Urinary bladder (tissue), 4 donors: ENCODE data around the gene ZNF664. TPM values are rescaled to one million over a fixed set of nuclear protein-coding genes. Genes with fewer than 3 reads are reported as not detected.

Experiments
- DNase-seq: peaks from one replicate; pipeline ENCODE4 v3.0.0-alpha.2; 2015; ENCODE audit errors: extremely low spot score
- H3K27ac ChIP-seq: one replicate; pipeline ENCODE4 v1.5.1; 2013; ENCODE audit warnings: low read depth, mild to moderate bottlenecking, moderate library complexity
- H3K36me3 ChIP-seq: one replicate; pipeline ENCODE4 v1.6.1; 2013; ENCODE audit warnings: mild to moderate bottlenecking, moderate library complexity; ENCODE audit not compliant: insufficient read depth
- H3K4me1 ChIP-seq: one replicate; pipeline ENCODE4 v1.6.1; 2013; ENCODE audit warnings: mild to moderate bottlenecking, moderate library complexity; ENCODE audit not compliant: insufficient read depth
- H3K4me3 ChIP-seq: one replicate; pipeline ENCODE4 v1.5.1; 2013; ENCODE audit warnings: low read depth, low read length
- WGBS: extraction: QIAGEN DNeasy Blood & Tissue Kit; methylation state at CpG from one replicate; pipeline ENCODE4 v1.1.7; 2013; 5-methylcytosine and 5-hydroxymethylcytosine counted together
- polyA plus RNA-seq: library from polyadenylated mRNA; stranded (reverse); fragments of 200-250 nt; gene quantifications from one replicate; pipeline ENCODE4 v1.2.3, GENCODE V29; 2013
- total RNA-seq: library from RNA; depleted of rRNA; stranded (reverse); fragments of >200 nt; gene quantifications from one replicate; pipeline ENCODE4 v1.2.3, GENCODE V29; 2014
- donor health status: healthy with polysubstance abuse.
- donor health status: healthy.

ZNF664 gene
- total and polyA plus RNA-seq, 2 donors: 45.7 to 71.6 TPM

GRCh38 chr12:124035163-124035562 lies 62.1 kb downstream of the ZNF664 start:
- no peaks in the 10 kb centered on the region for H3K36me3 ChIP-seq
- H3K4me3 ChIP-seq: no peak overlapping the region
- no peak overlapping the region for H3K27ac ChIP-seq
- H3K4me1 ChIP-seq: no peaks in the 10 kb centered on the region
- 77% methylated on average over 2 of the region's 2 CpGs for WGBS
- DNase-seq: no peak

GRCh38 chr12:124036171-124036598 lies 63.2 kb downstream of the ZNF664 start:
- H3K36me3 ChIP-seq: no peaks in the 10 kb centered on the region
- H3K4me3 ChIP-seq: no peak overlapping the region
- no peak for DNase-seq
- no peaks in the 10 kb centered on the region for H3K4me1 ChIP-seq
- 54% methylated on average over 7 of the region's 7 CpGs for WGBS
- H3K27ac ChIP-seq: no peak overlapping the region

GRCh38 chr12:124036657-124037109 lies 63.7 kb downstream of the ZNF664 start:
- DNase-seq: no peak
- Histone ChIP-seq H3K27ac (no peak overlapping the region), H3K36me3 (no peaks in the 10 kb centered on the region), H3K4me3 (no peak overlapping the region), H3K4me1 (no peaks in the 10 kb centered on the region)
- whole genome bisulfite sequencing: 39% methylated on average over 6 of the region's 6 CpGs

- WGBS: 100% methylated on average over 1 of the region's 1 CpG
- Histone ChIP-seq H3K4me1 (no peaks in the 10 kb centered on the region), H3K4me3 (no peak overlapping the region), H3K36me3 (no peaks in the 10 kb centered on the region), H3K27ac (no peak overlapping the region)
- no peak for DNase-seq
Observed at GRCh38 chr12:124037331-124037730, 64.3 kb downstream of the ZNF664 start.

GRCh38 chr12:124039276-124039675 lies 66.3 kb downstream of the ZNF664 start:
- Histone ChIP-seq H3K4me3 (no peak overlapping the region), H3K27ac (no peak overlapping the region), H3K36me3 (no peaks in the 10 kb centered on the region), H3K4me1 (no peaks in the 10 kb centered on the region)
- no peak for DNase-seq
- 65% methylated on average over 3 of the region's 3 CpGs for WGBS

GRCh38 chr12:124040291-124040690 lies 67.3 kb downstream of the ZNF664 start:
- 60% methylated on average over 10 of the region's 10 CpGs for WGBS
- no peak for DNase-seq
- Histone ChIP-seq H3K27ac (no peak overlapping the region), H3K4me1 (no peaks in the 10 kb centered on the region), H3K36me3 (no peaks in the 10 kb centered on the region), H3K4me3 (no peak overlapping the region)

GRCh38 chr12:124040737-124041136 lies 67.7 kb downstream of the ZNF664 start:
- whole genome bisulfite sequencing: 79% methylated on average over 2 of the region's 2 CpGs
- Histone ChIP-seq H3K36me3 (no peaks in the 10 kb centered on the region), H3K4me1 (no peaks in the 10 kb centered on the region), H3K4me3 (no peak overlapping the region), H3K27ac (no peak overlapping the region)
- DNase-seq: no peak

- 94% methylated on average over 10 of the region's 10 CpGs for WGBS
- no peaks in the 10 kb centered on the region for H3K36me3 ChIP-seq
- DNase-seq: no peak
- H3K4me3 ChIP-seq: no peak overlapping the region
- H3K4me1 ChIP-seq: no peaks in the 10 kb centered on the region
- H3K27ac ChIP-seq: no peak overlapping the region
Observed at GRCh38 chr12:124041907-124042306, 68.9 kb downstream of the ZNF664 start.

- 87% methylated on average over 8 of the region's 8 CpGs for WGBS
- Histone ChIP-seq H3K4me3 (no peak overlapping the region), H3K4me1 (no peaks in the 10 kb centered on the region), H3K27ac (no peak overlapping the region), H3K36me3 (no peaks in the 10 kb centered on the region)
- DNase-seq: no peak
Observed at GRCh38 chr12:124044021-124044420, 71.0 kb downstream of the ZNF664 start.

- Histone ChIP-seq H3K4me1 (no peaks in the 10 kb centered on the region), H3K36me3 (no peaks in the 10 kb centered on the region), H3K27ac (no peak overlapping the region), H3K4me3 (no peak overlapping the region)
- DNase-seq: no peak
- WGBS: 63% methylated on average over 15 of the region's 15 CpGs
Observed at GRCh38 chr12:124044809-124045321, 71.8 kb downstream of the ZNF664 start.

- no peaks in the 10 kb centered on the region for H3K4me1 ChIP-seq
- no peak overlapping the region for H3K4me3 ChIP-seq
- no peaks in the 10 kb centered on the region for H3K36me3 ChIP-seq
- no peak for DNase-seq
- H3K27ac ChIP-seq: no peak overlapping the region
- WGBS: 90% methylated on average over 5 of the region's 5 CpGs
Observed at GRCh38 chr12:124045671-124046455, 72.8 kb downstream of the ZNF664 start.

- no peak for DNase-seq
- Histone ChIP-seq H3K27ac (no peak overlapping the region), H3K4me1 (no peaks in the 10 kb centered on the region), H3K36me3 (no peaks in the 10 kb centered on the region), H3K4me3 (no peak overlapping the region)
Observed at GRCh38 chr12:124046456-124046740, 73.4 kb downstream of the ZNF664 start.

- no peaks in the 10 kb centered on the region for H3K4me1 ChIP-seq
- 96% methylated on average over 3 of the region's 3 CpGs for WGBS
- no peak overlapping the region for H3K27ac ChIP-seq
- no peak overlapping the region for H3K4me3 ChIP-seq
- no peak for DNase-seq
- no peaks in the 10 kb centered on the region for H3K36me3 ChIP-seq
Observed at GRCh38 chr12:124047045-124047566, 74.1 kb downstream of the ZNF664 start.

GRCh38 chr12:124049451-124050094 lies 76.6 kb downstream of the ZNF664 start:
- WGBS: 84% methylated on average over 6 of the region's 6 CpGs
- no peak overlapping the region for H3K27ac ChIP-seq
- H3K4me3 ChIP-seq: no peak overlapping the region
- H3K4me1 ChIP-seq: no peaks in the 10 kb centered on the region
- no peaks in the 10 kb centered on the region for H3K36me3 ChIP-seq
- DNase-seq: no peak
